ENCODE measurements around the gene PTGER3. TPM values are rescaled to one million over a fixed set of nuclear protein-coding genes. Genes with fewer than 3 reads are reported as not detected.

PTGER3 gene
- total and polyA plus RNA-seq, 7 experiments from 2014 or later = 0.07 to 4.3 (median 3.1) TPM; not detected in 3

DNA sequence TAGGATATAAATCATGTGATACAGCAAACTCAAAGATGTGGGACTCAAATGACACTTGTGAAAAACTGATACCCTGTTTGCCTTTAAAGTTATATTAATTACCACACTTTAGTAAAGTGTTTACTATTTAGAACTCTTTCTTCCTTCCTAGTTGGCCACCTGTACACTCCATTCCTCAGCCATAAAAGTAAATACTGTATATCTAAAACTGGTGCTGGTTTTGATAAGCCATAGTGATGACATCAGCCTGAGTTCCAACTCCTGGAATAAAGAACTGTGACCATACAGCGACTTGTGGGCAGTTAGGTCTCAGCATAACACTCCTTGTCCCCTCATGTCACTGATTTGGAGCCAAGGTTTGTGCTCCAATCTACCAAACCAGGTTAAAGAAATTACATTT, 2.8 kb downstream of the PTGER3 start:
- Histone ChIP-seq H3K4me1 (ENCODE audit: control insufficient read depth in 2 of 2, insufficient read depth in 2 of 2, low read length in 2 of 2) (peaks cover 0 to 5% of the 10 kb centered on the region in 2 donors), H3K27me3 (ENCODE audit: control insufficient read depth in 2 of 2, insufficient read depth in 2 of 2, low read length in 2 of 2) (peaks cover 16% of the 10 kb centered on the region in 2 donors), H3K27ac (ENCODE audit: low read depth, low read length) (no peak overlapping the region), H3K9me3 (ENCODE audit: control insufficient read depth in 2 of 3, low read length in 3 of 3) (no peaks in the 10 kb centered on the region), H3K4me3 (ENCODE audit: low read length) (no peak overlapping the region), H3K36me3 (ENCODE audit: control insufficient read depth in 2 of 3, insufficient read depth in 3 of 3, low read length in 3 of 3) (no peaks in the 10 kb centered on the region)
- Mint-ChIP-seq H3K4me3 (no peak overlapping the region), H3K9me3 (peaks cover 0 to 3% (median 0%) of the 10 kb centered on the region in 11 donors), H3K27ac (no peak overlapping the region), H3K36me3 (no peaks in the 10 kb centered on the region), H3K27me3 (peaks cover 46 to 61% (median 58%) of the 10 kb centered on the region in 5 donors), H3K4me1 (peaks cover 4 to 25% (median 18%) of the 10 kb centered on the region in 7 donors)
- DNase-seq = no peak
- intact Hi-C loops (cut with micrococcal nuclease) = loop anchor here in 1 of 2 donors (5.0 kb wide), 1 partner anchor 1237 kb away; the partner anchor contains the start of gene NEGR1
- POLR2A ChIA-PET = no interaction called here
- ATAC-seq = no peak
- CTCF ChIA-PET = no interaction called here

DNA sequence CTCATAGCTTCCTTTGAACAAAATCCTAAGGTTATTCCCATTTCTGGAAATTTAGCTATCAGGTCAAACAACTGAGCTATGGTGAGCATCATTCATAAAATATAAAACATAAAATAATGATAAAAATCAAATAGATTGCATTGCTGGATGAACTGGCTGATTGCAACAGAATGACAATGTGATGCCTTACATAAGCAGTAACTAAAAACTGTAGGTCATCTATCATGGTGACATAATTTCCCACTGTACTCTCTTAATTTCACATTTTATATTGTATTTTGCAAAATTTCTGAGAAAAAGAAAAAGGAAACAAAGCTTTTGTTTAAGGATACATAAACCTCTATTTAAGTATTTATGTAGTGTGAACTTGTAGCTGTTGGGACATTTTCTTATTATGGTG, 4.6 kb downstream of the PTGER3 start:
- Mint-ChIP-seq H3K4me3 (no peak overlapping the region), H3K27ac (no peak overlapping the region), H3K36me3 (no peaks in the 10 kb centered on the region), H3K27me3 (peaks cover 55 to 62% (median 59%) of the 10 kb centered on the region in 5 donors), H3K9me3 (peaks cover 0 to 3% (median 0%) of the 10 kb centered on the region in 11 donors), H3K4me1 (peaks cover 3 to 23% (median 14%) of the 10 kb centered on the region in 7 donors)
- ChIA-PET CTCF (no interaction called here), POLR2A (no interaction called here)
- intact Hi-C loops (cut with micrococcal nuclease) = no loop called here
- H3K27me3 ChIP-seq (ENCODE audit: control insufficient read depth in 2 of 2, insufficient read depth in 2 of 2, low read length in 2 of 2) = peaks cover 9 to 16% of the 10 kb centered on the region in 2 donors
- H3K36me3 ChIP-seq (ENCODE audit: control insufficient read depth in 2 of 3, insufficient read depth in 3 of 3, low read length in 3 of 3) = no peaks in the 10 kb centered on the region
- H3K4me1 ChIP-seq (ENCODE audit: control insufficient read depth in 2 of 2, insufficient read depth in 2 of 2, low read length in 2 of 2) = peaks cover 0 to 5% of the 10 kb centered on the region in 2 donors
- H3K4me3 ChIP-seq (ENCODE audit: low read length) = no peak overlapping the region
- DNase-seq (no peak), ATAC-seq (no peak)
- H3K27ac ChIP-seq (ENCODE audit: low read depth, low read length) = no peak overlapping the region
- H3K9me3 ChIP-seq (ENCODE audit: control insufficient read depth in 2 of 3, low read length in 3 of 3) = no peaks in the 10 kb centered on the region

DNA sequence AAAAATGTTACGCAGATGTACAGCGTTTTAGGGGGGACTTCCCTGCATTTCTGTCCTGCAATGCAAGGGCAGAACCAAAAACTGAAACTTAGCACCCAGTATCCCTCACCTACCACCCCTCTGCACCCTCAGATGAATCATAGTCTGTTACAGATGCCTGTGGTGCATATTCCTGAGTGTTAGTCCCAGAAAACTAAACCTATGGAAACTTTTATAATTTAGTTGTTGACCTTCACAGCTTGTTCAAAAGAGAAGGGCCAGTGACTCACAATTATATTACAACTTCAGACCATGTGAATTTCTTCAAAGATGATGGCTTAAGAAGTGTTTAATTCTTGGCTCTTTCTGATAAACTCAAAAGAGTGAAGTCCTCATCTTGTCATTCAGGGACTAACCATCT, 5.8 kb downstream of the PTGER3 start:
- H3K27ac ChIP-seq (ENCODE audit: low read depth, low read length) = no peak overlapping the region
- POLR2A ChIA-PET = no interaction called here
- no peak overlapping the region for H3K27ac Mint-ChIP-seq

DNA sequence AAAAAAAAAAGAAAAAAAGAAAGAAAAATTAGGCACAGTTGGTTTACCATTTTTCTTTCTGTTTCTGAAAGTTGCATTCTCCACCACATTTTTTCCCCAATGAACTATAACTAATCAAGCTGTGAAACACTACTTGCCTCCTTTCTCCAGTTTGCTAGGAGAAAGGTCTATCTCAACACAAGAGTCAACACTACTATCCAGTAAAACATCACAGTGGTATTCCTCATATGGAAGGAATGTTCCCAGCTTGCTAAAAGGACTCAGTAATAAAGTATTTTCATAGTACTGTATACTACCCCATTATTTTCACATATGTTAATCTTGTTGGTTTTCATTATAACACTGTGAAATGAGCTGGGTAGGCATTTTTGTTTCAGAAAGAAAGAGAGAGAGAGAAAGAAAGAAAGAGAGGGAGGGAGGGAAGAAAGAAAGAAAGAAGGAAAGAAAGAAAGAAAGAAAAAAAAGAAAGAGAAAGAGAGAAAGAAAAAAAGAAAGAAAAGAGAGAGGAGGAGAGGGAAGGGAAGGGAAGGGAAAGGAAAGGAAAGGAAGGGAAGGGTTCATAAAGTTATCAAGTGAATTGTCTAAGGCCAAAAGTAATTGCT, 7.9 kb downstream of the PTGER3 start:
- Histone ChIP-seq H3K27ac (ENCODE audit: low read depth, low read length) (no peak overlapping the region), H3K4me1 (ENCODE audit: control insufficient read depth in 2 of 2, insufficient read depth in 2 of 2, low read length in 2 of 2) (no peaks in the 10 kb centered on the region), H3K4me3 (ENCODE audit: low read length) (no peak overlapping the region), H3K36me3 (ENCODE audit: control insufficient read depth in 2 of 3, insufficient read depth in 3 of 3, low read length in 3 of 3) (no peaks in the 10 kb centered on the region), H3K9me3 (ENCODE audit: control insufficient read depth in 2 of 3, low read length in 3 of 3) (no peaks in the 10 kb centered on the region), H3K27me3 (ENCODE audit: control insufficient read depth in 2 of 2, insufficient read depth in 2 of 2, low read length in 2 of 2) (no peaks in the 10 kb centered on the region)
- Mint-ChIP-seq H3K9me3 (no peaks in the 10 kb centered on the region), H3K27ac (no peak overlapping the region), H3K36me3 (peaks cover 0 to 3% (median 0%) of the 10 kb centered on the region in 5 donors), H3K4me1 (no peaks in the 10 kb centered on the region), H3K27me3 (peaks cover 35 to 50% (median 45%) of the 10 kb centered on the region in 5 donors), H3K4me3 (no peak overlapping the region)
- ChIA-PET CTCF (no interaction called here), POLR2A (no interaction called here)
- DNase-seq = no peak
- ATAC-seq = no peak
- intact Hi-C loops (cut with micrococcal nuclease) = no loop called here

More for the DNA sequence above, 5.8 kb downstream of the PTGER3 start:
- peaks cover 0 to 14% (median 7%) of the 10 kb centered on the region in 7 donors for H3K4me1 Mint-ChIP-seq
- Histone ChIP-seq H3K9me3 (ENCODE audit: control insufficient read depth in 2 of 3, low read length in 3 of 3) (no peaks in the 10 kb centered on the region), H3K4me1 (ENCODE audit: control insufficient read depth in 2 of 2, insufficient read depth in 2 of 2, low read length in 2 of 2) (peaks cover 0 to 4% of the 10 kb centered on the region in 2 donors), H3K36me3 (ENCODE audit: control insufficient read depth in 2 of 3, insufficient read depth in 3 of 3, low read length in 3 of 3) (no peaks in the 10 kb centered on the region), H3K27me3 (ENCODE audit: control insufficient read depth in 2 of 2, insufficient read depth in 2 of 2, low read length in 2 of 2) (peaks cover 9 to 15% of the 10 kb centered on the region in 2 donors), H3K4me3 (ENCODE audit: low read length) (no peak overlapping the region)
- ATAC-seq (no peak), DNase-seq (no peak)
- no peak overlapping the region for H3K4me3 Mint-ChIP-seq
- no peaks in the 10 kb centered on the region for H3K36me3 Mint-ChIP-seq
- peaks cover 44 to 57% (median 53%) of the 10 kb centered on the region in 5 donors for H3K27me3 Mint-ChIP-seq
- intact Hi-C loops (cut with micrococcal nuclease) = no loop called here
- H3K9me3 Mint-ChIP-seq = peaks cover 0 to 3% (median 0%) of the 10 kb centered on the region in 11 donors
- CTCF ChIA-PET = no interaction called here

DNA sequence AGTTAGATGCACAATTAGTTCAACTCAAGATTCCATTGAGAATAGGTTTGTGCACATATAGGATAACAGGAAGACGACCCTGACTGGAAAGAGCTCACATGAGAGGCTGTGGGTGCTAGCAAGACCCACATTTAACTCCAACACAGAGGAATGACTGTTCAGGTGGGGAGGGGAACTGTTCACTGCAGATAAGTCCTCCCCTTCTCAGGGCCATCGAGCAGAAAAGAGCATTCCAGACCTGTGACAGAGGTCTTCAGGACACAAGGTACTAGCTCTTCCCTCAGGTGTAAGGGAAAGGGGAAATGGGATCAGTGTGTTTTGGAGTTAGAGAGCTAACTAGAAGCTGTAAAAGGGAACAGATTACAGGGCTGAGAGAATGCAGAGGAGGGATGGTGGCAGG, 8.7 kb downstream of the PTGER3 start:
- intact Hi-C loops (cut with micrococcal nuclease) = no loop called here
- Histone ChIP-seq H3K27ac (ENCODE audit: low read depth, low read length) (no peak overlapping the region), H3K4me3 (ENCODE audit: low read length) (no peak overlapping the region), H3K9me3 (ENCODE audit: control insufficient read depth in 2 of 3, low read length in 3 of 3) (no peaks in the 10 kb centered on the region), H3K4me1 (ENCODE audit: control insufficient read depth in 2 of 2, insufficient read depth in 2 of 2, low read length in 2 of 2) (no peaks in the 10 kb centered on the region), H3K36me3 (ENCODE audit: control insufficient read depth in 2 of 3, insufficient read depth in 3 of 3, low read length in 3 of 3) (no peaks in the 10 kb centered on the region), H3K27me3 (ENCODE audit: control insufficient read depth in 2 of 2, insufficient read depth in 2 of 2, low read length in 2 of 2) (no peaks in the 10 kb centered on the region)
- CTCF ChIA-PET = no interaction called here
- POLR2A ChIA-PET = no interaction called here
- H3K36me3 Mint-ChIP-seq = peaks cover 0 to 3% (median 0%) of the 10 kb centered on the region in 5 donors
- no peak overlapping the region for H3K4me3 Mint-ChIP-seq
- ATAC-seq (no peak), DNase-seq (no peak)
- H3K27me3 Mint-ChIP-seq = peaks cover 31 to 50% (median 43%) of the 10 kb centered on the region in 5 donors
- no peaks in the 10 kb centered on the region for H3K9me3 Mint-ChIP-seq
- H3K4me1 Mint-ChIP-seq = no peaks in the 10 kb centered on the region
- no peak overlapping the region for H3K27ac Mint-ChIP-seq

DNA sequence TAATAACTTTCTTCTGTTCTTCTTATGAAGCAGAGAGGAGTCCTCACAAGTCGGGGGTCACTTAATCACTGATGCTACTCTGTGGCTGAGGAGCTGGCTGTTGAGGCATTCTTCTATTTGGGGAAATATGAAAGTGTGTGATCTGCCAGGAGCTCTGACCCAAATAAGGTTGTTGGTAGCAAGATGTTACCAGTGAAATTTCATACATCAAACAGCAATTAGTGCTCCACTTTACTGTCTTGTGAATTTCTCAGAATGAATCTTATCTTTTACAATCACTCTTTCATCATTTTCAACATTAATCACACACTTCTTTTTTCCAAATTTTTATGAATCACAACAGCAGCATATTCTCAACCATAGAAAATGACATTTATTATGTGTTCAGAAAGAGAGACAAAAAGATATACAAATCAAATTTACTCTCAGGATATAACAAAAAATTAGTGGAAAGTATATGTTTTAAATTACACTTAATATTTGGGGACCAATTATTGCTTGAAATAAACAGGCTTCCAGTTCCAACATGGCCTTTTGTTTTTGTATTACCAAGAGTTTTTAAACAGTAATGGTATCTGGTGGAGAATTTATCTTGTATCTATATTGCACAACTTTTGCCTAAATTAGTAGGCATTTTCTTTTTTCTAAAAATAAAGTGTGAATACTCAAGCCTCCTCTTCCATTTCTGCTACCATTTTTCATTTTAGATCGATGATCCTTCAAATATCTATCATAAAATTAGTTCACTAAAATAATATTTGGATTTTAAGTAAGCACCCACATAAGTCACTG, 9.6 kb downstream of the PTGER3 start:
- Histone ChIP-seq H3K36me3 (ENCODE audit: control insufficient read depth in 2 of 3, insufficient read depth in 3 of 3, low read length in 3 of 3) (no peaks in the 10 kb centered on the region), H3K27me3 (ENCODE audit: control insufficient read depth in 2 of 2, insufficient read depth in 2 of 2, low read length in 2 of 2) (peaks cover 0 to 6% of the 10 kb centered on the region in 2 donors), H3K27ac (ENCODE audit: low read depth, low read length) (no peak overlapping the region), H3K9me3 (ENCODE audit: control insufficient read depth in 2 of 3, low read length in 3 of 3) (no peaks in the 10 kb centered on the region), H3K4me1 (ENCODE audit: control insufficient read depth in 2 of 2, insufficient read depth in 2 of 2, low read length in 2 of 2) (no peaks in the 10 kb centered on the region), H3K4me3 (ENCODE audit: low read length) (no peak overlapping the region)
- Mint-ChIP-seq H3K4me1 (no peaks in the 10 kb centered on the region), H3K36me3 (peaks cover 0 to 3% (median 0%) of the 10 kb centered on the region in 5 donors), H3K27ac (no peak overlapping the region), H3K4me3 (no peak overlapping the region), H3K27me3 (peaks cover 35 to 59% (median 48%) of the 10 kb centered on the region in 5 donors), H3K9me3 (no peaks in the 10 kb centered on the region)
- DNase-seq (no peak), ATAC-seq (no peak)
- POLR2A ChIA-PET = no interaction called here
- CTCF ChIA-PET = no interaction called here
- intact Hi-C loops (cut with micrococcal nuclease) = no loop called here

Measured in naive thymus-derived CD4-positive, alpha-beta T cell (primary cell).